H9 (cell line): ENCODE data around the gene CCDC92. TPM values are rescaled to one million over a fixed set of nuclear protein-coding genes. Genes with fewer than 3 reads are reported as not detected.

Source experiments
- DNase-seq: peaks from one replicate; pipeline ENCODE4 v3.0.0-alpha.2; 2017
- H2AFZ ChIP-seq: one replicate; pipeline ENCODE4 v1.6.1; 2013; ENCODE audit warnings: mild to moderate bottlenecking, low read length, control low read depth, moderate library complexity
- H2AK5ac ChIP-seq: 2 replicates; pipeline ENCODE4 v1.6.1; 2013; ENCODE audit warnings: low read length, control low read depth, mixed read lengths; ENCODE audit not compliant: insufficient read length
- H2BK120ac ChIP-seq: one replicate; pipeline ENCODE4 v1.6.1; 2013; ENCODE audit warnings: low read depth, mild to moderate bottlenecking, low read length, control low read depth, inconsistent platforms; ENCODE audit not compliant: poor library complexity, severe bottlenecking
- H2BK12ac ChIP-seq: 2 replicates; pipeline ENCODE4 v1.6.1; 2013; ENCODE audit warnings: low read length, control low read depth, mixed read lengths, low read depth; ENCODE audit not compliant: insufficient read length
- H2BK15ac ChIP-seq: 2 replicates; pipeline ENCODE4 v1.6.1; 2013; ENCODE audit warnings: low read depth, low read length, control low read depth
- H2BK20ac ChIP-seq: one replicate; pipeline ENCODE4 v1.6.1; 2013; ENCODE audit warnings: low read depth, mild to moderate bottlenecking, low read length, control low read depth, inconsistent platforms; ENCODE audit not compliant: poor library complexity, severe bottlenecking
- H2BK5ac ChIP-seq: 2 replicates; pipeline ENCODE4 v1.6.1; 2013; ENCODE audit warnings: low read length, control low read depth, mixed read lengths; ENCODE audit not compliant: insufficient read length
- H3K14ac ChIP-seq: 2 replicates; pipeline ENCODE4 v1.6.1; 2013; ENCODE audit warnings: low read length, control low read depth; ENCODE audit not compliant: insufficient read depth
- H3K18ac ChIP-seq: 2 replicates; pipeline ENCODE4 v1.6.1; 2013; ENCODE audit warnings: low read depth, mild to moderate bottlenecking, mixed read lengths, low read length, control low read depth; ENCODE audit not compliant: insufficient read length
- H3K23ac ChIP-seq: 2 replicates; pipeline ENCODE4 v1.6.1; 2013; ENCODE audit warnings: low read length, control low read depth, mixed read lengths, low read depth; ENCODE audit not compliant: insufficient read length
- H3K23me2 ChIP-seq: 2 replicates; pipeline ENCODE4 v1.6.1; 2013; ENCODE audit warnings: low read depth, mild to moderate bottlenecking, mixed read lengths, low read length, control low read depth; ENCODE audit not compliant: insufficient read length, poor library complexity, severe bottlenecking
- H3K27ac ChIP-seq: 2 replicates; pipeline ENCODE4 v1.5.1; 2013; ENCODE audit warnings: low read length, control low read depth, mixed read lengths, low read depth; ENCODE audit not compliant: insufficient read length
- H3K27me3 ChIP-seq: 2 replicates; pipeline ENCODE4 v1.6.1; 2013; ENCODE audit warnings: low read length, control low read depth, inconsistent platforms; ENCODE audit not compliant: insufficient read depth
- H3K4ac ChIP-seq: 2 replicates; pipeline ENCODE4 v1.6.1; 2013; ENCODE audit warnings: low read depth, mild to moderate bottlenecking, control low read depth, inconsistent platforms, low read length, moderate library complexity
- H3K4me1 ChIP-seq: 2 replicates; pipeline ENCODE4 v1.6.1; 2013; ENCODE audit warnings: low read length, control low read depth, inconsistent platforms; ENCODE audit not compliant: insufficient read depth
- H3K4me2 ChIP-seq: 2 replicates; pipeline ENCODE4 v1.6.1; 2013; ENCODE audit warnings: low read length, control low read depth, mixed read lengths; ENCODE audit not compliant: insufficient read length, insufficient read depth
- H3K56ac ChIP-seq: 2 replicates; pipeline ENCODE4 v1.6.1; 2013; ENCODE audit warnings: low read depth, mild to moderate bottlenecking, mixed read lengths, low read length, control low read depth; ENCODE audit not compliant: insufficient read length
- H3K79me1 ChIP-seq: 2 replicates; pipeline ENCODE4 v1.6.1; 2013; ENCODE audit warnings: low read depth, mild to moderate bottlenecking, moderate library complexity, low read length, control low read depth, inconsistent platforms; ENCODE audit not compliant: insufficient read depth, poor library complexity, severe bottlenecking
- H3K79me2 ChIP-seq: 2 replicates; pipeline ENCODE4 v1.6.1; 2013; ENCODE audit warnings: low read length, control low read depth, inconsistent platforms; ENCODE audit not compliant: insufficient read depth
- H3K9ac ChIP-seq: 2 replicates; pipeline ENCODE4 v1.6.1; 2013; ENCODE audit warnings: low read length, control low read depth, mixed read lengths; ENCODE audit not compliant: insufficient read length; ENCODE audit errors: extremely low read depth
- H3K9me3 ChIP-seq: one replicate; pipeline ENCODE4 v1.6.1; 2013; ENCODE audit warnings: low read depth, low read length, inconsistent platforms; ENCODE audit not compliant: control insufficient read depth
- H3T11ph ChIP-seq: one replicate; pipeline ENCODE4 v1.6.1; 2013; ENCODE audit warnings: mild to moderate bottlenecking, low read length, control low read depth, inconsistent platforms
- H4K20me1 ChIP-seq: one replicate; pipeline ENCODE4 v1.6.1; 2013; ENCODE audit not compliant: control insufficient read depth, insufficient read length, insufficient read depth
- H4K5ac ChIP-seq: 2 replicates; pipeline ENCODE4 v1.6.1; 2013; ENCODE audit warnings: low read depth, mild to moderate bottlenecking, mixed read lengths, low read length, control low read depth; ENCODE audit not compliant: insufficient read length
- H4K8ac ChIP-seq: replicated peaks from 2 replicates; pipeline ENCODE4 v1.6.1; 2013; ENCODE audit warnings: low read length, control low read depth, mixed read lengths, low read depth; ENCODE audit not compliant: insufficient read length
- H4K91ac ChIP-seq: 2 replicates; pipeline ENCODE4 v1.6.1; 2013; ENCODE audit warnings: low read depth, mild to moderate bottlenecking, moderate library complexity, mixed read lengths, low read length, control low read depth; ENCODE audit not compliant: insufficient read length
- H3K27ac Mint-ChIP-seq, 3 experiments: 2 replicates in 2 of 3; 3 replicates in 1 of 3; pipeline ENCODE4 v1.8.0; 2020 to 2021; ENCODE audit warnings: mixed read lengths in 3 of 3, mild to moderate bottlenecking in 1 of 3, moderate library complexity in 1 of 3
- H3K27me3 Mint-ChIP-seq: 2 replicates; pipeline ENCODE4 v1.8.0; 2021; ENCODE audit warnings: low read depth, mild to moderate bottlenecking, moderate library complexity, mixed read lengths
- H3K36me3 Mint-ChIP-seq, 3 experiments: 2 replicates in 2 of 3; 3 replicates in 1 of 3; pipeline ENCODE4 v1.8.0; 2020 to 2021; ENCODE audit warnings: low read depth in 3 of 3, mixed read lengths in 3 of 3; ENCODE audit not compliant: insufficient read depth in 1 of 3
- H3K4me1 Mint-ChIP-seq, 2 experiments: 2 replicates each; pipeline ENCODE4 v1.8.0; 2020; ENCODE audit warnings: mixed read lengths in 2 of 2
- H3K4me3 Mint-ChIP-seq, 2 experiments: 2 replicates in 1 of 2; 3 replicates in 1 of 2; pipeline ENCODE4 v1.8.0; 2020 to 2021; ENCODE audit warnings: mild to moderate bottlenecking in 2 of 2, mixed read lengths in 2 of 2, moderate library complexity in 1 of 2
- H3K9me3 Mint-ChIP-seq, 2 experiments: 2 replicates in 1 of 2; 3 replicates in 1 of 2; pipeline ENCODE4 v1.8.0; 2020; ENCODE audit warnings: mild to moderate bottlenecking in 2 of 2, mixed read lengths in 2 of 2, moderate library complexity in 1 of 2
- WGBS: extraction: QIAGEN DNeasy Blood & Tissue Kit; methylation state at CpG from one replicate; pipeline ENCODE4 v1.1.7; 2013; ENCODE audit warnings: missing lambda C conversion rate, low lambda C conversion rate, mixed read lengths; ENCODE audit not compliant: insufficient read length; ENCODE audit errors: extremely low coverage; 5-methylcytosine and 5-hydroxymethylcytosine counted together
- total RNA-seq: library from RNA; stranded (reverse); gene quantifications from 2 replicates; pipeline ENCODE4 v1.2.1, GENCODE V29; 2021
- TF ChIP-seq, protein P1 (sequence below): fragments of 200-600 bp; sonication (generic); conservative IDR thresholded peaks from 3 replicates; pipeline ENCODE4 v1.8.0; 2021; ENCODE audit warnings: antibody characterized with exemption, mild to moderate bottlenecking

Gene CCDC92
- total RNA-seq, 1 experiment from 2014 or later, result 1.3 TPM

DNA sequence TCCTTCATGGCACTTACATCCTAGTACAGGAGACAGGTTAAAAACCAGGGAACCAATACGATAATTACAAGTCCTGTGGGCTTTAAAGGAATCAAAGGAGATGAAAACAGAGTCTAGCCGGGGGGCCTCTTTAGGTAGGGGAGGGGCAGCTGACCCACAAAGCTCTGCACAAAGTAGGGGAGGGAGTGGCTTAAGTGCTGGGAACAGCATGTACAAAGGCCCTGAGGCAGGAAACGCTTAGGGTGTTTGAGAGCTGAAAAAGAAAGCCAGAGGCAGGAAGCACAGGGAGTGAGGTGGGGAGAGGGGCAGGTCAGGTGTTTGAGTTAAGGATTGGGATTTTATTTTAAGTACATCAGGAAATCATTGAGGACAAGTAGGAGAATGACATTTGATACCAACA lies 38.1 kb upstream of the CCDC92 start:
- Histone ChIP-seq H3K4me2 (no peak overlapping the region), H3T11ph (no peak overlapping the region), H4K8ac (no peak overlapping the region), H3K79me1 (no peaks in the 10 kb centered on the region), H3K27ac (no peak overlapping the region), H2BK15ac (no peak overlapping the region), H3K56ac (no peak overlapping the region), H2AK5ac (no peak overlapping the region), H3K79me2 (no peaks in the 10 kb centered on the region), H2BK20ac (no peak overlapping the region), H3K9me3 (no peaks in the 10 kb centered on the region), H3K4me1 (no peaks in the 10 kb centered on the region; the same call in 1 of the 2 replicates), H2BK12ac (no peak overlapping the region), H2AFZ (no peak overlapping the region), H3K4ac (no peak overlapping the region), H2BK5ac (no peak overlapping the region), H3K18ac (no peak overlapping the region), H3K23me2 (no peaks in the 10 kb centered on the region), H3K14ac (no peak overlapping the region), H3K23ac (no peak overlapping the region), H4K91ac (no peak overlapping the region), H4K5ac (no peak overlapping the region), H3K27me3 (no peaks in the 10 kb centered on the region), H2BK120ac (no peak overlapping the region), H4K20me1 (no peaks in the 10 kb centered on the region), H3K9ac (no peak overlapping the region)
- no peak for DNase-seq
- peaks cover 18 to 27% (median 23%) of the 10 kb centered on the region in 3 experiments for H3K36me3 Mint-ChIP-seq
- no peaks in the 10 kb centered on the region for H3K9me3 Mint-ChIP-seq
- no CpG with 5 or more reads among the region's 3 CpGs for WGBS
- H3K4me1 Mint-ChIP-seq, result peaks cover 11 to 18% of the 10 kb centered on the region in 2 experiments
- H3K27me3 Mint-ChIP-seq, result no peaks in the 10 kb centered on the region
- H3K27ac Mint-ChIP-seq, result no peak overlapping the region
- no peak overlapping the region for H3K4me3 Mint-ChIP-seq
- TF ChIP-seq, protein P1, sequence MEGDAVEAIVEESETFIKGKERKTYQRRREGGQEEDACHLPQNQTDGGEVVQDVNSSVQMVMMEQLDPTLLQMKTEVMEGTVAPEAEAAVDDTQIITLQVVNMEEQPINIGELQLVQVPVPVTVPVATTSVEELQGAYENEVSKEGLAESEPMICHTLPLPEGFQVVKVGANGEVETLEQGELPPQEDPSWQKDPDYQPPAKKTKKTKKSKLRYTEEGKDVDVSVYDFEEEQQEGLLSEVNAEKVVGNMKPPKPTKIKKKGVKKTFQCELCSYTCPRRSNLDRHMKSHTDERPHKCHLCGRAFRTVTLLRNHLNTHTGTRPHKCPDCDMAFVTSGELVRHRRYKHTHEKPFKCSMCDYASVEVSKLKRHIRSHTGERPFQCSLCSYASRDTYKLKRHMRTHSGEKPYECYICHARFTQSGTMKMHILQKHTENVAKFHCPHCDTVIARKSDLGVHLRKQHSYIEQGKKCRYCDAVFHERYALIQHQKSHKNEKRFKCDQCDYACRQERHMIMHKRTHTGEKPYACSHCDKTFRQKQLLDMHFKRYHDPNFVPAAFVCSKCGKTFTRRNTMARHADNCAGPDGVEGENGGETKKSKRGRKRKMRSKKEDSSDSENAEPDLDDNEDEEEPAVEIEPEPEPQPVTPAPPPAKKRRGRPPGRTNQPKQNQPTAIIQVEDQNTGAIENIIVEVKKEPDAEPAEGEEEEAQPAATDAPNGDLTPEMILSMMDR, result no peak
